ENCODE results near the gene ATG16L1.

ATG16L1 gene

DNA sequence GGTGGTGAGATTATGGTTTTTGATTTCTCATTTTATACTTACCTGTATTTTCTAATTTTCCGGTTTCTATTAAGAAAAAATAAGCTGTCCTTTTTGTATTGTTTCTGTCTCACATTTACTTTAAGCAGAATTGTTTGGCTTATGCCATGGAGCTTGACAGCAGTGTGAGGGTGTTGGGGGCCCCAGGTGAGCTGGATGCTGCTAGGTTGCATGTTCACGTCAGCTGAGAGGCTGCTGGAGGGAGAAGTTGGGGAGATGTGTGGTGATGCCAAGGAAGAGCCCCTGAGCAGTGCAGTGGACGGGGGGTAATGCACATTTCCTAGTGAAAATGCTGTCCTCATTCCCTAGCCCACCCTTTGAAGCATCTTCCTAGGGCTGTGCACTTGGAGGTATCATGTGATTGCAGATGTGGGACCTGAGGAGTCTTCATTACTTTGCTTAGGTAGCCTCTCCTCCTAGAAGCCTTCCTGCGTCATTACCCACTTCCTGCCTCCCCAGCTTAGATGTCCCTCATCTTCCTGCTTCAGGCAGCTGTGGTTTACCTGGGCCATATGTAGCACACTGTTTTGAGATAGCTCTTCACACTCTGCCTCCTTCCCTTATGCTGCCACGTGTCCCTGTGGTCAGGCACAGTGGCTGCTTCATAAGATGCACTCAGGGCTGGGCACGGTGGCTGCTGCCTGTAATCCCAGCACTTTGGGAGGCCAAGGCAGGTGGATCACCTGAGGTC, 16.2 kb downstream of the ATG16L1 start:
- no peaks in the 10 kb centered on the region for H3K9me3 ChIP-seq (ENCODE audit: control insufficient read depth, insufficient read depth, low read depth, low read length)
- H3K36me3 ChIP-seq (ENCODE audit: control insufficient read depth in 2 of 2, insufficient read depth in 1 of 2, low read length in 2 of 2), result peaks cover 43 to 96% of the 10 kb centered on the region in 2 experiments
- H3K4me3 ChIP-seq (ENCODE audit: low read depth, low read length), result no peak overlapping the region
- no peak overlapping the region for H3K27ac ChIP-seq (ENCODE audit: extremely low read depth, low read depth, low read length)
- POLR2A ChIA-PET, result interaction anchor here (1.0 kb wide), 1 partner anchor 120 kb away, joined by 3 read pairs; no protein-coding TSS in a partner anchor
- CTCF ChIA-PET, result interaction anchor here (1.0 to 1.4 kb wide), 2 partner anchors 16 to 657 kb away, joined by 3 to 5 read pairs; partner anchors contain the start of gene ATG16L1
- no peaks in the 10 kb centered on the region for H3K4me1 ChIP-seq (ENCODE audit: control insufficient read depth, insufficient read depth, low read length)
- no peak for TF ChIP-seq ZIC2 (tag by site-specific recombination; IDR thresholded peaks at IDR 0.05)
- no peak for TF ChIP-seq ZNF155 (tag by site-specific recombination; IDR thresholded peaks at IDR 0.05)
- TF ChIP-seq, protein P1, sequence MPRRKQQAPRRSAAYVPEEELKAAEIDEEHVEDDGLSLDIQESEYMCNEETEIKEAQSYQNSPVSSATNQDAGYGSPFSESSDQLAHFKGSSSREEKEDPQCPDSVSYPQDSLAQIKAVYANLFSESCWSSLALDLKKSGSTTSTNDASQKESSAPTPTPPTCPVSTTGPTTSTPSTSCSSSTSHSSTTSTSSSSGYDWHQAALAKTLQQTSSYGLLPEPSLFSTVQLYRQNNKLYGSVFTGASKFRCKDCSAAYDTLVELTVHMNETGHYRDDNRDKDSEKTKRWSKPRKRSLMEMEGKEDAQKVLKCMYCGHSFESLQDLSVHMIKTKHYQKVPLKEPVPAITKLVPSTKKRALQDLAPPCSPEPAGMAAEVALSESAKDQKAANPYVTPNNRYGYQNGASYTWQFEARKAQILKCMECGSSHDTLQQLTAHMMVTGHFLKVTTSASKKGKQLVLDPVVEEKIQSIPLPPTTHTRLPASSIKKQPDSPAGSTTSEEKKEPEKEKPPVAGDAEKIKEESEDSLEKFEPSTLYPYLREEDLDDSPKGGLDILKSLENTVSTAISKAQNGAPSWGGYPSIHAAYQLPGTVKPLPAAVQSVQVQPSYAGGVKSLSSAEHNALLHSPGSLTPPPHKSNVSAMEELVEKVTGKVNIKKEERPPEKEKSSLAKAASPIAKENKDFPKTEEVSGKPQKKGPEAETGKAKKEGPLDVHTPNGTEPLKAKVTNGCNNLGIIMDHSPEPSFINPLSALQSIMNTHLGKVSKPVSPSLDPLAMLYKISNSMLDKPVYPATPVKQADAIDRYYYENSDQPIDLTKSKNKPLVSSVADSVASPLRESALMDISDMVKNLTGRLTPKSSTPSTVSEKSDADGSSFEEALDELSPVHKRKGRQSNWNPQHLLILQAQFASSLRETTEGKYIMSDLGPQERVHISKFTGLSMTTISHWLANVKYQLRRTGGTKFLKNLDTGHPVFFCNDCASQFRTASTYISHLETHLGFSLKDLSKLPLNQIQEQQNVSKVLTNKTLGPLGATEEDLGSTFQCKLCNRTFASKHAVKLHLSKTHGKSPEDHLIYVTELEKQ (tag by site-specific recombination; IDR thresholded peaks at IDR 0.05; ENCODE audit: borderline replicate concordance), result no peak
- TF ChIP-seq, protein P2, sequence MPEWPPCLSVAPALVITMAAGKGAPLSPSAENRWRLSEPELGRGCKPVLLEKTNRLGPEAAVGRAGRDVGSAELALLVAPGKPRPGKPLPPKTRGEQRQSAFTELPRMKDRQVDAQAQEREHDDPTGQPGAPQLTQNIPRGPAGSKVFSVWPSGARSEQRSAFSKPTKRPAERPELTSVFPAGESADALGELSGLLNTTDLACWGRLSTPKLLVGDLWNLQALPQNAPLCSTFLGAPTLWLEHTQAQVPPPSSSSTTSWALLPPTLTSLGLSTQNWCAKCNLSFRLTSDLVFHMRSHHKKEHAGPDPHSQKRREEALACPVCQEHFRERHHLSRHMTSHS (tag by site-specific recombination; IDR thresholded peaks at IDR 0.05), result no peak
- TF ChIP-seq, protein P3, sequence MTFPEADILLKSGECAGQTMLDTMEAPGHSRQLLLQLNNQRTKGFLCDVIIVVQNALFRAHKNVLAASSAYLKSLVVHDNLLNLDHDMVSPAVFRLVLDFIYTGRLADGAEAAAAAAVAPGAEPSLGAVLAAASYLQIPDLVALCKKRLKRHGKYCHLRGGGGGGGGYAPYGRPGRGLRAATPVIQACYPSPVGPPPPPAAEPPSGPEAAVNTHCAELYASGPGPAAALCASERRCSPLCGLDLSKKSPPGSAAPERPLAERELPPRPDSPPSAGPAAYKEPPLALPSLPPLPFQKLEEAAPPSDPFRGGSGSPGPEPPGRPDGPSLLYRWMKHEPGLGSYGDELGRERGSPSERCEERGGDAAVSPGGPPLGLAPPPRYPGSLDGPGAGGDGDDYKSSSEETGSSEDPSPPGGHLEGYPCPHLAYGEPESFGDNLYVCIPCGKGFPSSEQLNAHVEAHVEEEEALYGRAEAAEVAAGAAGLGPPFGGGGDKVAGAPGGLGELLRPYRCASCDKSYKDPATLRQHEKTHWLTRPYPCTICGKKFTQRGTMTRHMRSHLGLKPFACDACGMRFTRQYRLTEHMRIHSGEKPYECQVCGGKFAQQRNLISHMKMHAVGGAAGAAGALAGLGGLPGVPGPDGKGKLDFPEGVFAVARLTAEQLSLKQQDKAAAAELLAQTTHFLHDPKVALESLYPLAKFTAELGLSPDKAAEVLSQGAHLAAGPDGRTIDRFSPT (tag by site-specific recombination; IDR thresholded peaks at IDR 0.05), result no peak
- no peak for TF ChIP-seq ZNF548 (tag by site-specific recombination; IDR thresholded peaks at IDR 0.05)
- no peak for TF ChIP-seq ZSCAN16 (tag by site-specific recombination; IDR thresholded peaks at IDR 0.05)
- TF ChIP-seq ZNF324 (tag by site-specific recombination; IDR thresholded peaks at IDR 0.05), result no peak
- no peak for TF ChIP-seq ZNF2 (tag by site-specific recombination; IDR thresholded peaks at IDR 0.05)
- TF ChIP-seq, protein P4, sequence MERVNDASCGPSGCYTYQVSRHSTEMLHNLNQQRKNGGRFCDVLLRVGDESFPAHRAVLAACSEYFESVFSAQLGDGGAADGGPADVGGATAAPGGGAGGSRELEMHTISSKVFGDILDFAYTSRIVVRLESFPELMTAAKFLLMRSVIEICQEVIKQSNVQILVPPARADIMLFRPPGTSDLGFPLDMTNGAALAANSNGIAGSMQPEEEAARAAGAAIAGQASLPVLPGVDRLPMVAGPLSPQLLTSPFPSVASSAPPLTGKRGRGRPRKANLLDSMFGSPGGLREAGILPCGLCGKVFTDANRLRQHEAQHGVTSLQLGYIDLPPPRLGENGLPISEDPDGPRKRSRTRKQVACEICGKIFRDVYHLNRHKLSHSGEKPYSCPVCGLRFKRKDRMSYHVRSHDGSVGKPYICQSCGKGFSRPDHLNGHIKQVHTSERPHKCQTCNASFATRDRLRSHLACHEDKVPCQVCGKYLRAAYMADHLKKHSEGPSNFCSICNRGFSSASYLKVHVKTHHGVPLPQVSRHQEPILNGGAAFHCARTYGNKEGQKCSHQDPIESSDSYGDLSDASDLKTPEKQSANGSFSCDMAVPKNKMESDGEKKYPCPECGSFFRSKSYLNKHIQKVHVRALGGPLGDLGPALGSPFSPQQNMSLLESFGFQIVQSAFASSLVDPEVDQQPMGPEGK (tag by site-specific recombination; IDR thresholded peaks at IDR 0.05), result no peak
- no peak for TF ChIP-seq ZBTB1 (tag by site-specific recombination; IDR thresholded peaks at IDR 0.05)
- TF ChIP-seq ZNF175 (tag by site-specific recombination; IDR thresholded peaks at IDR 0.05), result no peak

DNA sequence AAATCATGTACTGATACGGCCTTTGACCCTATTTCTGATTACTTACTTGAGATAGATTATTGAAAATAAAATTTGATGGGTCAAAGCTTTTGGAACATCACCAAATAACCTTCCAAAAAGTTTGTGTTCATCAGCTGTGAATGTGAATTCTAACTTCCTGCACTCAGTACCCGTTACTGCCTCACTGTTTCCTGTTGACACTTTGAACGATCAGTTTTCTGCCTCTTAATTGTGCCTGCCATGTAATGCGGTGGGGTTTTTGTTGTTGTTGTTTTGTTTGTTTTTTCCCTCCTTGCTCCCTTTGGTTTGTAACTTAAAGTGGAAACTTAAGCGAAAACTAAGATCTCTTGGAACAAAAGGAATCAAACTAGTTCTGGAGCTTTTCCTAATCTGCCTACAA, 18.9 kb downstream of the ATG16L1 start:
- POLR2A ChIA-PET, result no interaction called here
- CTCF ChIA-PET, result interaction anchor here (0.6 to 1.1 kb wide), 3 partner anchors 141 to 243 kb away, joined by 3 read pairs; no protein-coding TSS in a partner anchor
- Histone ChIP-seq H3K4me1 (ENCODE audit: control insufficient read depth, insufficient read depth, low read length) (no peaks in the 10 kb centered on the region), H3K9me3 (ENCODE audit: control insufficient read depth, insufficient read depth, low read depth, low read length) (no peaks in the 10 kb centered on the region), H3K27ac (ENCODE audit: extremely low read depth, low read depth, low read length) (no peak overlapping the region), H3K36me3 (ENCODE audit: control insufficient read depth in 2 of 2, insufficient read depth in 1 of 2, low read length in 2 of 2) (peaks cover 50 to 96% of the 10 kb centered on the region in 2 experiments), H3K4me3 (ENCODE audit: low read depth, low read length) (no peak overlapping the region)
- TF ChIP-seq ZNF510 (tag by site-specific recombination; IDR thresholded peaks at IDR 0.05; ENCODE audit: insufficient replicate concordance), result no peak
- TF ChIP-seq ZNF140 (tag by site-specific recombination; IDR thresholded peaks at IDR 0.05), result no peak
- no peak for TF ChIP-seq ZNF174 (tag by site-specific recombination; IDR thresholded peaks at IDR 0.05)
- no peak for TF ChIP-seq OVOL3 (tag by site-specific recombination; IDR thresholded peaks at IDR 0.05)
- TF ChIP-seq ZNF791 (tag by site-specific recombination; IDR thresholded peaks at IDR 0.05), result no peak
- TF ChIP-seq ZNF311 (tag by site-specific recombination; IDR thresholded peaks at IDR 0.05; ENCODE audit: borderline replicate concordance), result no peak
- TF ChIP-seq PRDM1 (tag by site-specific recombination; IDR thresholded peaks at IDR 0.05), result no peak
- TF ChIP-seq ZNF529 (tag by site-specific recombination; IDR thresholded peaks at IDR 0.05; ENCODE audit: insufficient replicate concordance), result no peak
- TF ChIP-seq ZFP3 (tag by site-specific recombination; IDR thresholded peaks at IDR 0.05; ENCODE audit: low read depth), result no peak
- TF ChIP-seq ZNF132 (tag by site-specific recombination; IDR thresholded peaks at IDR 0.05; ENCODE audit: borderline replicate concordance), result no peak
- no peak for TF ChIP-seq ZNF548 (tag by site-specific recombination; IDR thresholded peaks at IDR 0.05)
- TF ChIP-seq ZNF404 (tag by site-specific recombination; IDR thresholded peaks at IDR 0.05), result no peak
- TF ChIP-seq ZNF23 (tag by site-specific recombination; IDR thresholded peaks at IDR 0.05; ENCODE audit: borderline replicate concordance), result no peak

Measured in HEK293 (cell line).